Measurements from ENCODE around the gene TNNI2.

TNNI2 gene

GRCh38 chr11:1834062-1834610 is 4.6 kb upstream of the TNNI2 start:
- H3K27me3 ChIP-seq (replicated peaks; ENCODE audit: control insufficient read depth, insufficient read depth, low read length): no peaks in the 10 kb centered on the region; the same call in 1 of the 2 replicates

GRCh38 chr11:1834779-1835670 is 3.8 kb upstream of the TNNI2 start, which contains the start of gene SYT8:
Gene SYT8, plus strand, starts transcription at chr11:1834990. Its CDS starts 116 bp downstream, at chr11:1835106.
- H3K36me3 ChIP-seq (ENCODE audit: control insufficient read depth, insufficient read depth, low read length): no peaks in the 10 kb centered on the region
- no peak within 1 kb of the TSS for H3K4me3 ChIP-seq (replicated peaks; ENCODE audit: low read depth, low read length)
- DNase-seq (ENCODE audit: extremely low read depth, insufficient read length): no peak
- no peaks in the 10 kb centered on the region; the same call in 1 of the 2 replicates for H3K27me3 ChIP-seq (replicated peaks; ENCODE audit: control insufficient read depth, insufficient read depth, low read length)
- no peak for TF ChIP-seq CTCF (IDR thresholded peaks at IDR 0.05; ENCODE audit: insufficient read depth, low read length, poor library complexity, severe bottlenecking)

More at GRCh38 chr11:1834062-1834610, 4.6 kb upstream of the TNNI2 start:
- DNase-seq (ENCODE audit: extremely low read depth, insufficient read length): no peak
- no peaks in the 10 kb centered on the region for H3K36me3 ChIP-seq (ENCODE audit: control insufficient read depth, insufficient read depth, low read length)
- H3K4me3 ChIP-seq (replicated peaks; ENCODE audit: low read depth, low read length): no peak overlapping the region
- no peak for TF ChIP-seq CTCF (IDR thresholded peaks at IDR 0.05; ENCODE audit: insufficient read depth, low read length, poor library complexity, severe bottlenecking)

GRCh38 chr11:1835671-1836010 is 3.1 kb upstream of the TNNI2 start:
- no peaks in the 10 kb centered on the region for H3K36me3 ChIP-seq (ENCODE audit: control insufficient read depth, insufficient read depth, low read length)
- H3K27me3 ChIP-seq (replicated peaks; ENCODE audit: control insufficient read depth, insufficient read depth, low read length): no peaks in the 10 kb centered on the region; the same call in 1 of the 2 replicates
- H3K4me3 ChIP-seq (replicated peaks; ENCODE audit: low read depth, low read length): no peak overlapping the region
- DNase-seq (ENCODE audit: extremely low read depth, insufficient read length): no peak
- TF ChIP-seq CTCF (IDR thresholded peaks at IDR 0.05; ENCODE audit: insufficient read depth, low read length, poor library complexity, severe bottlenecking): no peak

GRCh38 chr11:1836011-1836945 is 2.5 kb upstream of the TNNI2 start:
- Histone ChIP-seq H3K27me3 (replicated peaks; ENCODE audit: control insufficient read depth, insufficient read depth, low read length) (no peaks in the 10 kb centered on the region; the same call in 1 of the 2 replicates), H3K4me3 (replicated peaks; ENCODE audit: low read depth, low read length) (no peak overlapping the region), H3K36me3 (ENCODE audit: control insufficient read depth, insufficient read depth, low read length) (no peaks in the 10 kb centered on the region)
- no peak for DNase-seq (ENCODE audit: extremely low read depth, insufficient read length)
- TF ChIP-seq CTCF (IDR thresholded peaks at IDR 0.05; ENCODE audit: insufficient read depth, low read length, poor library complexity, severe bottlenecking): no peak

- peak; percentile 95 for TF ChIP-seq CTCF (IDR thresholded peaks at IDR 0.05; ENCODE audit: insufficient read depth, low read length, poor library complexity, severe bottlenecking)
- Histone ChIP-seq H3K4me3 (replicated peaks; ENCODE audit: low read depth, low read length) (no peak overlapping the region), H3K27me3 (replicated peaks; ENCODE audit: control insufficient read depth, insufficient read depth, low read length) (no peaks in the 10 kb centered on the region; the same call in 1 of the 2 replicates), H3K36me3 (ENCODE audit: control insufficient read depth, insufficient read depth, low read length) (no peaks in the 10 kb centered on the region)
- peak; percentile 58 for DNase-seq (ENCODE audit: extremely low read depth, insufficient read length)
Measured at GRCh38 chr11:1837171-1838076, 1.4 kb upstream of the TNNI2 start.

All from GM06990 (cell line).